MM.1S (cell line): ENCODE measurements around the gene PRSS27.

Experiments used
- DNase-seq: peaks from one replicate; pipeline ENCODE4 v3.0.0-alpha.2; 2015
- H2AFZ ChIP-seq: fragments of 300-600 bp; sonication (generic); 2 replicates; pipeline ENCODE4 v1.6.0; 2016; ENCODE audit warnings: antibody characterized with exemption, low read length
- H3F3A ChIP-seq: fragments of 300-600 bp; sonication (generic); 2 replicates; pipeline ENCODE4 v1.6.1; 2016; ENCODE audit warnings: mild to moderate bottlenecking, antibody characterized with exemption, low read length, moderate library complexity, mixed read lengths; ENCODE audit not compliant: insufficient read depth
- H3K27ac ChIP-seq: fragments of 300-600 bp; sonication (generic); 2 replicates; pipeline ENCODE4 v1.5.1; 2016; ENCODE audit warnings: mild to moderate bottlenecking, low read length
- H3K27me3 ChIP-seq: fragments of 300-600 bp; sonication (generic); replicated peaks from 2 replicates; pipeline ENCODE4 v1.6.0; 2016; ENCODE audit warnings: low read length; ENCODE audit not compliant: insufficient read depth
- H3K36me3 ChIP-seq: fragments of 300-600 bp; sonication (generic); replicated peaks from 2 replicates; pipeline ENCODE4 v1.6.1; 2016; ENCODE audit warnings: mild to moderate bottlenecking, low read length, mixed read lengths; ENCODE audit not compliant: insufficient read depth
- H3K4me1 ChIP-seq: fragments of 300-600 bp; sonication (generic); 2 replicates; pipeline ENCODE4 v1.6.1; 2016; ENCODE audit warnings: low read length, mixed read lengths
- H3K4me2 ChIP-seq: fragments of 300-600 bp; sonication (generic); 2 replicates; pipeline ENCODE4 v1.6.0; 2016; ENCODE audit warnings: low read depth, low read length
- H3K4me3 ChIP-seq: fragments of 300-600 bp; sonication (generic); 2 replicates; pipeline ENCODE4 v1.5.1; 2016; ENCODE audit warnings: low read length, mixed read lengths
- H3K79me2 ChIP-seq: fragments of 300-600 bp; sonication (generic); 2 replicates; pipeline ENCODE4 v1.6.1; 2016; ENCODE audit warnings: mixed run types, low read length, mixed read lengths
- H3K9ac ChIP-seq: fragments of 300-600 bp; sonication (generic); 2 replicates; pipeline ENCODE4 v1.6.1; 2016; ENCODE audit warnings: low read length, mixed read lengths
- H3K9me2 ChIP-seq: fragments of 300-600 bp; sonication (generic); replicated peaks from 2 replicates; pipeline ENCODE4 v1.6.1; 2016; ENCODE audit warnings: mild to moderate bottlenecking, low read length, mixed read lengths; ENCODE audit not compliant: insufficient read depth
- H3K9me3 ChIP-seq: fragments of 300-600 bp; sonication (generic); replicated peaks from 2 replicates; pipeline ENCODE4 v1.6.1; 2016; ENCODE audit warnings: mild to moderate bottlenecking, low read length, mixed read lengths; ENCODE audit not compliant: insufficient read depth
- H4K20me1 ChIP-seq: fragments of 300-600 bp; sonication (generic); 2 replicates; pipeline ENCODE4 v1.6.1; 2016; ENCODE audit warnings: mild to moderate bottlenecking, low read length, moderate library complexity, mixed read lengths; ENCODE audit not compliant: insufficient read depth
- EZH2 ChIP-seq: fragments of 300-600 bp; sonication (generic); optimal IDR thresholded peaks from 2 replicates; pipeline ENCODE3; 2017; ENCODE audit warnings: low read depth, mild to moderate bottlenecking, antibody characterized with exemption, low read length, mixed read lengths
- EZH2phosphoT487 ChIP-seq: fragments of 300-600 bp; sonication (generic); IDR thresholded peaks from 2 replicates; pipeline ENCODE4 v1.6.1; 2018; ENCODE audit warnings: antibody characterized with exemption, low read length
- TF ChIP-seq, protein P1 (sequence below): fragments of 300-600 bp; sonication (generic); IDR thresholded peaks from 2 replicates; pipeline ENCODE4 v1.5.1; 2016; ENCODE audit warnings: antibody characterized with exemption, low read length, mixed read lengths

Gene PRSS27

DNA sequence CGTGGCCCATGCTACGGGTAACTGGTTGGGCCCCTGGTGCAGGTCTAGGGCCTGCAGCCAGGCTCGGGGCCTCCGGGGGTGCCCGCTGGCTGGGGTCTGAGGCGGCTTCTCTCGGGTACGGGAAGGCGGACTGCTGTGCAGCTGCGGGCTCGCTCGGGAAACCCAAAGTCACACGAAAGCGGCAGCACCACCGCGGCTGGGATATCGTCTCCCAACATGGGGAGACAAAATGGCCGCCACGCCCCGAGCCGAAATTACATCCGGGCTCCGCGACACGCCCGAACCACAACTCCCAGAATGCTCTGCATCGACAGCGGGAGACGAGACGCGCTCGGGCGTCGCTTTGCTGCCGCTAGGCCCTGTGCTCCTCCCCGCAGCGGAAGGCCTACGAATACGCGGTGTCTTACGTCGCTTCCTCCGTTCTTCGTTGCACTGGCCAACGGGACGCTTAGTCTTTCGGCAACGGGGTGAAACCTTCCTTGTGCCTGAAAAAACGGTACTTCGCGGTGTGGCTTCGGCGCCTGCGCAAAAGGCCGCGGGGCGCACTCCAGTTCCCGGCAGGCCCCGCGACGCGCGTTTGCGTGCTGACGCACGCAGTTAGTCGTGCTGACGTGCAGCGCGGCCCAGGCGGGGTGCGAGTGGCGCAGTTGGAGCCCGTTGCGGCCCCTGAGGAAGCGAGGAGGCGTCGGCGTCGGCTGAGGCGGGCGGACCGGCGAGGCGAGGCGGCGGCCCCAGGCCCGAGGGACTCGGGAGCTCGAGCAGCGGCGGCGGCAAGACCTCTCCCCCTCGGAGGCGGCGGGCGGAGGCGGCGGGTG, 32.2 kb upstream of the PRSS27 start, which contains the start of gene SRRM2:
Gene SRRM2 (plus strand): TSS at position 604 of the 815 bp plus-strand sequence. CDS start 3,727 bp downstream, outside the sequence.
- Histone ChIP-seq H3K9me3 (no peaks in the 10 kb centered on the region), H3K27ac (peak within 1 kb of the TSS; percentile 95), H3K4me1 (peaks cover 22% of the 10 kb centered on the region), H3K4me3 (peak within 1 kb of the TSS; percentile 77), H3K27me3 (no peaks in the 10 kb centered on the region), H3K9ac (peak within 1 kb of the TSS; percentile 95), H3F3A (no peaks in the 10 kb centered on the region; the same call in 1 of the 2 replicates), H4K20me1 (peaks cover 37% of the 10 kb centered on the region), H3K79me2 (peaks cover 55% of the 10 kb centered on the region), H3K9me2 (no peaks in the 10 kb centered on the region), H3K4me2 (peak within 1 kb of the TSS; percentile 86), H3K36me3 (peaks cover 13% of the 10 kb centered on the region; the same call in 1 of the 2 replicates), H2AFZ (peak within 1 kb of the TSS; percentile 80)
- TF ChIP-seq EZH2phosphoT487 (no peak), EZH2 (no peak)
- TF ChIP-seq, protein P1, sequence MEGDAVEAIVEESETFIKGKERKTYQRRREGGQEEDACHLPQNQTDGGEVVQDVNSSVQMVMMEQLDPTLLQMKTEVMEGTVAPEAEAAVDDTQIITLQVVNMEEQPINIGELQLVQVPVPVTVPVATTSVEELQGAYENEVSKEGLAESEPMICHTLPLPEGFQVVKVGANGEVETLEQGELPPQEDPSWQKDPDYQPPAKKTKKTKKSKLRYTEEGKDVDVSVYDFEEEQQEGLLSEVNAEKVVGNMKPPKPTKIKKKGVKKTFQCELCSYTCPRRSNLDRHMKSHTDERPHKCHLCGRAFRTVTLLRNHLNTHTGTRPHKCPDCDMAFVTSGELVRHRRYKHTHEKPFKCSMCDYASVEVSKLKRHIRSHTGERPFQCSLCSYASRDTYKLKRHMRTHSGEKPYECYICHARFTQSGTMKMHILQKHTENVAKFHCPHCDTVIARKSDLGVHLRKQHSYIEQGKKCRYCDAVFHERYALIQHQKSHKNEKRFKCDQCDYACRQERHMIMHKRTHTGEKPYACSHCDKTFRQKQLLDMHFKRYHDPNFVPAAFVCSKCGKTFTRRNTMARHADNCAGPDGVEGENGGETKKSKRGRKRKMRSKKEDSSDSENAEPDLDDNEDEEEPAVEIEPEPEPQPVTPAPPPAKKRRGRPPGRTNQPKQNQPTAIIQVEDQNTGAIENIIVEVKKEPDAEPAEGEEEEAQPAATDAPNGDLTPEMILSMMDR: no peak
- peak; percentile 98 for DNase-seq

DNA sequence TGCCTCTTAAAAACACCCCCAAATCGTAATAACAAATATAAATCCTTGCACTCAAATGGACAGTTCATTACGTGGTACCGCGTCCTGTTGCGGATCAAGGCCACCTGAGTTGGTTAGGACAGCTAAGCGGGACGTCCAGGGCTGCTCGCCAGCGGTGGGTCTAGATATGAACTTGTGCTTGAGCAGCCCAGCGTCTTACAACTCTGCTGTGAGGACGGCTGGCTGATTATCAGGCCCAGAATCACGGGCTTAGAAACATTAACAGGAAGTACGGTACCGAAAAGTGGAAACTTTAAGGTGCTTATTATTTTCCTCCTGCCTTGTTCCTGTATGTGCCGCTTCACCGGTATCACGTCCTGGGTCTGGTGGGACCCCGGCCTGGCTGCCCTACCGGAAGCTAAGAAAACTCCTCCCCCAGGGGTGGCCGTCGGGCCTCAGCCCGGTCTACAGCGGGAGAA, 31.6 kb upstream of the PRSS27 start:
- Histone ChIP-seq H3K9ac (peak overlapping the region; percentile 95), H3K4me1 (peaks cover 22% of the 10 kb centered on the region), H3K79me2 (peaks cover 49% of the 10 kb centered on the region), H3K4me2 (peak overlapping the region; percentile 86), H3K27me3 (no peaks in the 10 kb centered on the region), H3F3A (no peaks in the 10 kb centered on the region; the same call in 1 of the 2 replicates), H2AFZ (peak overlapping the region; percentile 80), H4K20me1 (peaks cover 33% of the 10 kb centered on the region), H3K27ac (peak overlapping the region; percentile 95), H3K9me3 (no peaks in the 10 kb centered on the region), H3K9me2 (no peaks in the 10 kb centered on the region), H3K36me3 (peaks cover 6% of the 10 kb centered on the region; the same call in 1 of the 2 replicates), H3K4me3 (peak overlapping the region; percentile 77)
- TF ChIP-seq EZH2phosphoT487: no peak
- TF ChIP-seq, protein P1: no peak
- TF ChIP-seq EZH2: no peak
- no peak for DNase-seq

DNA sequence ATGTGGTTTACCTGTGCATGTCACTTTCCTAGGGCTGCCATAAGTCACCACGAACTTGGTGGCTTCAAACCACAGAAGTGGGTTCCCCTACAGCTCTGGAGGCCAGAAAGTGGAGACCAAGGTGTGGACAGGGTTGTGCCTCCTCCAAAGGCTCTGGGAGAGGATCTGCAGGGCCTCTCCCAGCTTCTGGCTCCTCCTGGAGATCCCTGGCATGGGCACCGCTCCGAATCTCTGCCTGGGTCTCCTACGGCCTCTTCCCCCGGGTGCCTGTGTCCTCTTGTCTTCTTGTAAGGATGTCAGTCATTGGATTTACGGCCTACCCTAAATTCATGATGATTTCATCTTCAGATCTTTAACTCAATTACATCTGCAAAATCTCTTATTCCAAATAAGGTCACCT, 29.9 kb upstream of the PRSS27 start:
- Histone ChIP-seq H3K4me2 (no peak overlapping the region), H3K4me1 (peaks cover 19% of the 10 kb centered on the region), H3K9ac (no peak overlapping the region), H3K9me2 (no peaks in the 10 kb centered on the region), H3K9me3 (no peaks in the 10 kb centered on the region), H3K27me3 (0 out of 2 replicates have a peak, but pooled peaks cover 6% of the 10 kb centered on the region), H3F3A (no peaks in the 10 kb centered on the region; the same call in 1 of the 2 replicates), H3K79me2 (peaks cover 32% of the 10 kb centered on the region), H3K36me3 (no peaks in the 10 kb centered on the region), H4K20me1 (peaks cover 16% of the 10 kb centered on the region), H3K27ac (no peak overlapping the region), H3K4me3 (no peak overlapping the region), H2AFZ (no peak overlapping the region)
- TF ChIP-seq, protein P1: no peak
- TF ChIP-seq EZH2: no peak
- TF ChIP-seq EZH2phosphoT487: no peak
- DNase-seq: no peak
